Thymus (tissue), 11 donors: ENCODE results near the gene LRIT1. TPM values are rescaled to one million over a fixed set of nuclear protein-coding genes. Genes with fewer than 3 reads are reported as not detected.

Experiments used
- DNase-seq, 9 donors: peaks; one replicate each; pipeline ENCODE4 v3.0.0-alpha.2; 2013; ENCODE audit warnings: low spot score in 9 of 9, low read depth in 6 of 9, missing footprints in 1 of 9
- H3K27ac ChIP-seq, 2 donors: one replicate each; pipeline ENCODE4 v1.5.1; 2013; ENCODE audit warnings: control low read depth in 1 of 2, low read depth in 1 of 2, low read length in 1 of 2, mild to moderate bottlenecking in 1 of 2, moderate library complexity in 1 of 2
- H3K27me3 ChIP-seq, 2 donors: one replicate each; pipeline ENCODE4 v1.5.1; 2013; ENCODE audit warnings: low read length in 1 of 2; ENCODE audit not compliant: control insufficient read depth in 2 of 2, insufficient read depth in 1 of 2
- H3K36me3 ChIP-seq, 2 donors: one replicate each; pipeline ENCODE4 v1.5.1; 2013; ENCODE audit warnings: low read length in 1 of 2, mild to moderate bottlenecking in 1 of 2, moderate library complexity in 1 of 2; ENCODE audit not compliant: control insufficient read depth in 2 of 2, insufficient read depth in 2 of 2
- H3K4me1 ChIP-seq, 2 donors: one replicate each; pipeline ENCODE4 v1.5.1; 2013; ENCODE audit warnings: low read length in 2 of 2; ENCODE audit not compliant: control insufficient read depth in 2 of 2, insufficient read depth in 2 of 2
- H3K4me3 ChIP-seq, 2 donors: one replicate each; pipeline ENCODE4 v1.5.1; 2013; ENCODE audit warnings: low read length in 2 of 2, control low read depth in 1 of 2, mild to moderate bottlenecking in 1 of 2
- H3K9me3 ChIP-seq, 2 donors: one replicate each; pipeline ENCODE4 v1.5.1; 2013; ENCODE audit warnings: low read length in 1 of 2, mild to moderate bottlenecking in 1 of 2; ENCODE audit not compliant: control insufficient read depth in 2 of 2, insufficient read depth in 1 of 2
- WGBS: extraction: QIAGEN DNeasy Blood & Tissue Kit; methylation state at CpG from one replicate; pipeline ENCODE4 v1.1.7; 2013; 5-methylcytosine and 5-hydroxymethylcytosine counted together
- polyA plus RNA-seq: library from polyadenylated mRNA; stranded (reverse); fragments of 200-250 nt; gene quantifications from one replicate; pipeline ENCODE4 v1.2.3, GENCODE V29; 2013
- total RNA-seq: library from RNA; stranded (reverse); fragments of 120-200 nt; gene quantifications from one replicate; pipeline ENCODE4 v1.2.4, GENCODE V29; 2013
- donor health status: healthy.

Gene LRIT1
- total and polyA plus RNA-seq, 2 donors, result not detected

- 92% methylated on average over 11 of the region's 11 CpGs for WGBS
- Histone ChIP-seq H3K36me3 (no peaks in the 10 kb centered on the region), H3K27ac (no peak overlapping the region), H3K9me3 (peaks cover 0 to 1% of the 10 kb centered on the region in 2 donors), H3K27me3 (peaks cover 2 to 30% of the 10 kb centered on the region in 2 donors), H3K4me1 (peaks cover 3 to 5% of the 10 kb centered on the region in 2 donors), H3K4me3 (no peak overlapping the region)
- DNase-seq, result no peak
These were observed 40.7 kb downstream of the LRIT1 start for GRCh38 chr10:84200537-84201243.

GRCh38 chr10:84198206-84198915 lies 43.0 kb downstream of the LRIT1 start:
- 92% methylated on average over 7 of the region's 7 CpGs for WGBS

GRCh38 chr10:84197643-84198042 lies 43.7 kb downstream of the LRIT1 start:
- WGBS, result 95% methylated on average over 5 of the region's 5 CpGs
- no peak for DNase-seq

More at GRCh38 chr10:84198206-84198915, 43.0 kb downstream of the LRIT1 start:
- Histone ChIP-seq H3K27me3 (peaks cover 10 to 54% of the 10 kb centered on the region in 2 donors), H3K36me3 (no peaks in the 10 kb centered on the region), H3K27ac (no peak overlapping the region), H3K9me3 (peaks cover 0 to 1% of the 10 kb centered on the region in 2 donors), H3K4me3 (no peak overlapping the region), H3K4me1 (peaks cover 8 to 17% of the 10 kb centered on the region in 2 donors)
- DNase-seq, result no peak

GRCh38 chr10:84196941-84197340 lies 44.4 kb downstream of the LRIT1 start:
- Histone ChIP-seq H3K4me1 (peaks cover 8 to 18% of the 10 kb centered on the region in 2 donors), H3K36me3 (no peaks in the 10 kb centered on the region), H3K27me3 (peaks cover 10 to 66% of the 10 kb centered on the region in 2 donors), H3K27ac (no peak overlapping the region), H3K4me3 (no peak overlapping the region), H3K9me3 (no peaks in the 10 kb centered on the region)
- WGBS, result 89% methylated on average over 5 of the region's 5 CpGs
- no peak for DNase-seq

More at GRCh38 chr10:84197643-84198042, 43.7 kb downstream of the LRIT1 start:
- H3K27me3 ChIP-seq, result peaks cover 10 to 61% of the 10 kb centered on the region in 2 donors
- H3K4me3 ChIP-seq, result no peak overlapping the region
- no peaks in the 10 kb centered on the region for H3K36me3 ChIP-seq
- peaks cover 8 to 17% of the 10 kb centered on the region in 2 donors for H3K4me1 ChIP-seq
- peaks cover 0 to 1% of the 10 kb centered on the region in 2 donors for H3K9me3 ChIP-seq
- H3K27ac ChIP-seq, result no peak overlapping the region

GRCh38 chr10:84196083-84196482 lies 45.3 kb downstream of the LRIT1 start:
- no peak overlapping the region for H3K4me3 ChIP-seq
- peaks cover 16 to 26% of the 10 kb centered on the region in 2 donors for H3K4me1 ChIP-seq
- WGBS, result 16% methylated on average over 4 of the region's 4 CpGs
- H3K36me3 ChIP-seq, result no peaks in the 10 kb centered on the region
- peak in 2 of 9 donors; percentile 40 to 49 for DNase-seq
- H3K27ac ChIP-seq, result no peak overlapping the region
- no peaks in the 10 kb centered on the region for H3K9me3 ChIP-seq
- peaks cover 10 to 72% of the 10 kb centered on the region in 2 donors for H3K27me3 ChIP-seq

- Histone ChIP-seq H3K9me3 (no peaks in the 10 kb centered on the region), H3K27me3 (peaks cover 10 to 72% of the 10 kb centered on the region in 2 donors), H3K4me1 (peaks cover 22 to 32% of the 10 kb centered on the region in 2 donors), H3K27ac (no peak overlapping the region), H3K4me3 (peak overlapping the region in 1 of 2 donors; percentile 53), H3K36me3 (no peaks in the 10 kb centered on the region)
- 25% methylated on average over 43 of the region's 43 CpGs for WGBS
- DNase-seq, result no peak
These were observed 46.1 kb downstream of the LRIT1 start for GRCh38 chr10:84195044-84195830.

GRCh38 chr10:84194424-84195043 lies 46.8 kb downstream of the LRIT1 start, which contains the start of gene CDHR1:
CDHR1 (plus strand) TSS chr10:84194537; CDS start chr10:84194761, 224 bp downstream.
- Histone ChIP-seq H3K27ac (no peak within 1 kb of the TSS), H3K36me3 (no peaks in the 10 kb centered on the region), H3K9me3 (no peaks in the 10 kb centered on the region), H3K27me3 (peaks cover 10 to 72% of the 10 kb centered on the region in 2 donors), H3K4me3 (peak within 1 kb of the TSS in 1 of 2 donors; percentile 53), H3K4me1 (peaks cover 22 to 34% of the 10 kb centered on the region in 2 donors)
- 2% methylated on average over 61 of the region's 61 CpGs for WGBS
- DNase-seq, result peak in 1 of 9 donors; percentile 43

GRCh38 chr10:84193846-84194423 lies 47.4 kb downstream of the LRIT1 start:
- WGBS, result 42% methylated on average over 5 of the region's 5 CpGs
- Histone ChIP-seq H3K9me3 (no peaks in the 10 kb centered on the region), H3K27me3 (peaks cover 10 to 71% of the 10 kb centered on the region in 2 donors), H3K4me1 (peaks cover 22 to 34% of the 10 kb centered on the region in 2 donors), H3K4me3 (peak overlapping the region in 1 of 2 donors; percentile 53), H3K36me3 (no peaks in the 10 kb centered on the region), H3K27ac (no peak overlapping the region)
- no peak for DNase-seq
